HepG2 (cell line): ENCODE measurements around the gene GPR37L1. TPM values are rescaled to one million over a fixed set of nuclear protein-coding genes. Genes with fewer than 3 reads are reported as not detected.

Experiments used
- ATAC-seq: fragments of 200-7000 bp; cut with Tn5 transposase; 3 replicates; pipeline ENCODE4 v1.9.1; 2020; ENCODE audit warnings: mild to moderate bottlenecking, moderate library complexity
- BruUV-seq: library from RNA; stranded (reverse); fragments of 400-500 nt; replicated peaks from 2 replicates; lab custom pipeline; 2021; lab: Mats Ljungman, UMichigan
- CTCF ChIA-PET: fragments of 300-600 bp; formaldehyde crosslinking; extraction: SDS; loops from one replicate; lab custom pipeline; 2021; ENCODE audit warnings: low total read pairs, inconsistent platforms, low intra/inter-chr PET ratio; lab: Yijun Ruan, JAX
- POLR2A ChIA-PET: fragments of 350-600 bp; sonication (Branson Sonifier 250); formaldehyde crosslinking; loops from one replicate; lab custom pipeline; 2020; ENCODE audit warnings: antibody characterized with exemption, inconsistent platforms; lab: Yijun Ruan, JAX
- DNase-seq: peaks from one replicate; pipeline ENCODE4 v3.0.0-alpha.2; 2015; ENCODE audit warnings: low spot score
- FAIRE-seq: peaks from 3 replicates; lab custom pipeline; 2011; peaks lifted over from hg19 to GRCh38; lab: Jason Lieb, UNC
- H2AFZ ChIP-seq: one replicate; pipeline ENCODE4 v1.6.1; 2011; ENCODE audit warnings: low read length, inconsistent platforms
- H3K27ac ChIP-seq: fragments of 300-600 bp; 3 replicates; pipeline ENCODE4 v1.8.0; 2011; ENCODE audit warnings: mixed run types, mild to moderate bottlenecking, mixed read lengths, low read length, inconsistent platforms; ENCODE audit not compliant: insufficient read depth; ENCODE audit errors: extremely low read length
- H3K27me3 ChIP-seq, 2 experiments: fragments of 200-600 bp in 1 of 2; 2 replicates in 1 of 2; 3 replicates in 1 of 2; pipeline versions ENCODE4 v1.6.0 to v1.8.0; 2011; ENCODE audit warnings: low read length in 2 of 2, mild to moderate bottlenecking in 2 of 2, moderate library complexity in 2 of 2, inconsistent platforms in 1 of 2; ENCODE audit not compliant: insufficient read depth in 2 of 2, control insufficient read depth in 1 of 2
- H3K36me3 ChIP-seq, 2 experiments: fragments of 200-600 bp in 1 of 2; replicated peaks in 1 of 2; 2 replicates in 1 of 2; 3 replicates in 1 of 2; pipeline versions ENCODE4 v1.5.1 to v1.8.0; 2011; ENCODE audit warnings: low read length in 2 of 2, inconsistent platforms in 1 of 2; ENCODE audit not compliant: insufficient read depth in 2 of 2, control insufficient read depth in 1 of 2
- H3K4me1 ChIP-seq: 2 replicates; pipeline ENCODE4 v1.5.1; 2012; ENCODE audit warnings: low read length, inconsistent platforms; ENCODE audit not compliant: insufficient read depth
- H3K4me2 ChIP-seq: 2 replicates; pipeline ENCODE4 v1.6.0; 2011; ENCODE audit warnings: low read depth, low read length, inconsistent platforms
- H3K4me3 ChIP-seq, 3 experiments: fragments of 200-600 bp in 1 of 3; sonication (generic), shearing (Covaris generic) in 1 of 3; replicated peaks in 1 of 3; 2 replicates each; pipeline ENCODE4 v1.5.1; 2011 to 2016; ENCODE audit warnings: low read length in 3 of 3, inconsistent platforms in 2 of 3, low read depth in 2 of 3, mild to moderate bottlenecking in 2 of 3, control low read depth in 1 of 3, mixed read lengths in 1 of 3; ENCODE audit not compliant: insufficient read depth in 1 of 3
- H3K79me2 ChIP-seq: one replicate; pipeline ENCODE4 v1.6.1; 2011; ENCODE audit warnings: low read length, inconsistent platforms; ENCODE audit not compliant: insufficient read depth
- H3K9ac ChIP-seq: 2 replicates; pipeline ENCODE4 v1.6.0; 2011; ENCODE audit warnings: mild to moderate bottlenecking, low read depth, low read length, inconsistent platforms; ENCODE audit not compliant: insufficient read depth
- H3K9me3 ChIP-seq: 2 replicates; pipeline ENCODE4 v1.5.1; 2012; ENCODE audit warnings: mild to moderate bottlenecking, low read length
- H4K20me1 ChIP-seq: 2 replicates; pipeline ENCODE4 v1.6.0; 2011; ENCODE audit warnings: inconsistent platforms, mild to moderate bottlenecking, low read length, moderate library complexity; ENCODE audit not compliant: insufficient read depth
- MLLT10 ChIP-seq: sonication (generic); formaldehyde crosslinking; IDR thresholded peaks from 2 replicates; pipeline ENCODE4 v1.4.0; 2020; ENCODE audit warnings: missing genetic modification reagents
- SIN3A ChIP-seq: IDR thresholded peaks from 2 replicates; pipeline ENCODE4 v1.6.1; 2011; ENCODE audit warnings: low read depth, mild to moderate bottlenecking, control low read depth, low read length, borderline replicate concordance
- WGBS: methylation state at CpG from one replicate; pipeline ENCODE4 v1.1.6; 2017; ENCODE audit warnings: low lambda C conversion rate; 5-methylcytosine and 5-hydroxymethylcytosine counted together
- in situ Hi-C: cut with HindIII; loops from 2 replicates; pipeline ENCODE4 v1.10.0; 2017; ENCODE audit warnings: low pct_unique_long_range_greater_than_20kb; ENCODE audit not compliant: extremely low pct_ligation_motif_present
- intact Hi-C: fragments of 100-400 bp; cut with micrococcal nuclease; formaldehyde crosslinking; loops from one replicate; pipeline ENCODE4 v1.10.0; 2022; ENCODE audit not compliant: unreplicated experiment
- polyA plus RNA-seq, 8 experiments: library from polyadenylated mRNA; depleted of rRNA in 3 of 8; stranded (reverse) in 7 of 8; unstranded in 1 of 8; fragments of >200 nt; fragmentation: Illumina TruSeq in 4 of 8; extraction: Trizol in 4 of 8; gene quantifications; 2 replicates each; pipeline versions ENCODE4 v1.2.1 to v1.2.3, GENCODE V29; 2011 to 2016; ENCODE audit warnings: low read depth in 4 of 8, missing spikeins in 1 of 8, mixed read lengths in 1 of 8; ENCODE audit not compliant: insufficient read depth in 1 of 8
- total RNA-seq, 5 experiments: library from RNA; depleted of rRNA; stranded (reverse); fragments of >200 nt; fragmentation: Illumina TruSeq; extraction: Trizol; gene quantifications; 2 replicates each; pipeline ENCODE4 v1.2.3, GENCODE V29; 2016; ENCODE audit warnings: low read depth in 1 of 5
- TF ChIP-seq, protein P1 (sequence below): sonication (generic); formaldehyde crosslinking; IDR thresholded peaks from 2 replicates; pipeline ENCODE4 v1.5.0; 2020; ENCODE audit warnings: mild to moderate bottlenecking, missing genetic modification reagents, moderate library complexity
- TF ChIP-seq, protein P2 (sequence below): sonication (generic); formaldehyde crosslinking; IDR thresholded peaks from 2 replicates; pipeline ENCODE4 v1.4.0; 2020; ENCODE audit warnings: missing genetic modification reagents, borderline replicate concordance

GPR37L1 gene
- total and polyA plus RNA-seq, 2 of the 13 experiments (the other 11 are each of a cell fraction or from before 2014, with no cell fraction given), result 0.13 TPM; not detected in 1

DNA sequence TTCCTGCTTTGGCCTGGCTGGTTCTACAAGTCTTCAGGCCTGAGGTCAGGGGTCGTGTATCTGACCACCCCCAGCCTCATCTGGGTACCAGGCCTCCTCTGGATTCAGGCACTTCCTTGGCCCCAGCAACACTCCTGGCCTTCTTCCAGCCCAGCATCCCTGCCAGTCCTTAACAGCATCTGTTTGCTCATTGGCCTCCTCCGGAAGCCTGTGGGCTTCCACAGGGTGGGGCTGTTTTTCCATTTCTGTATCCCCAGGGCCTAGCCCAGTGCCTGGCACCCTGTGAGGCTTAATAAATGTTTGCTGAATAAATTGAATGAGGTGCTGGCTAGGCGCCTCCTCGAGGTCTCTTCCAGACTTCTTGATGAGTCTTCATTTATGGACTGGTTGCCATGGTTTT lies 21.5 kb upstream of the GPR37L1 start (continued):
- TF ChIP-seq, protein P1, sequence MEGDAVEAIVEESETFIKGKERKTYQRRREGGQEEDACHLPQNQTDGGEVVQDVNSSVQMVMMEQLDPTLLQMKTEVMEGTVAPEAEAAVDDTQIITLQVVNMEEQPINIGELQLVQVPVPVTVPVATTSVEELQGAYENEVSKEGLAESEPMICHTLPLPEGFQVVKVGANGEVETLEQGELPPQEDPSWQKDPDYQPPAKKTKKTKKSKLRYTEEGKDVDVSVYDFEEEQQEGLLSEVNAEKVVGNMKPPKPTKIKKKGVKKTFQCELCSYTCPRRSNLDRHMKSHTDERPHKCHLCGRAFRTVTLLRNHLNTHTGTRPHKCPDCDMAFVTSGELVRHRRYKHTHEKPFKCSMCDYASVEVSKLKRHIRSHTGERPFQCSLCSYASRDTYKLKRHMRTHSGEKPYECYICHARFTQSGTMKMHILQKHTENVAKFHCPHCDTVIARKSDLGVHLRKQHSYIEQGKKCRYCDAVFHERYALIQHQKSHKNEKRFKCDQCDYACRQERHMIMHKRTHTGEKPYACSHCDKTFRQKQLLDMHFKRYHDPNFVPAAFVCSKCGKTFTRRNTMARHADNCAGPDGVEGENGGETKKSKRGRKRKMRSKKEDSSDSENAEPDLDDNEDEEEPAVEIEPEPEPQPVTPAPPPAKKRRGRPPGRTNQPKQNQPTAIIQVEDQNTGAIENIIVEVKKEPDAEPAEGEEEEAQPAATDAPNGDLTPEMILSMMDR (CRISPR knock-in tag), result peak; percentile 33; the same call in 1 of the 2 replicates
- TF ChIP-seq, protein P2, sequence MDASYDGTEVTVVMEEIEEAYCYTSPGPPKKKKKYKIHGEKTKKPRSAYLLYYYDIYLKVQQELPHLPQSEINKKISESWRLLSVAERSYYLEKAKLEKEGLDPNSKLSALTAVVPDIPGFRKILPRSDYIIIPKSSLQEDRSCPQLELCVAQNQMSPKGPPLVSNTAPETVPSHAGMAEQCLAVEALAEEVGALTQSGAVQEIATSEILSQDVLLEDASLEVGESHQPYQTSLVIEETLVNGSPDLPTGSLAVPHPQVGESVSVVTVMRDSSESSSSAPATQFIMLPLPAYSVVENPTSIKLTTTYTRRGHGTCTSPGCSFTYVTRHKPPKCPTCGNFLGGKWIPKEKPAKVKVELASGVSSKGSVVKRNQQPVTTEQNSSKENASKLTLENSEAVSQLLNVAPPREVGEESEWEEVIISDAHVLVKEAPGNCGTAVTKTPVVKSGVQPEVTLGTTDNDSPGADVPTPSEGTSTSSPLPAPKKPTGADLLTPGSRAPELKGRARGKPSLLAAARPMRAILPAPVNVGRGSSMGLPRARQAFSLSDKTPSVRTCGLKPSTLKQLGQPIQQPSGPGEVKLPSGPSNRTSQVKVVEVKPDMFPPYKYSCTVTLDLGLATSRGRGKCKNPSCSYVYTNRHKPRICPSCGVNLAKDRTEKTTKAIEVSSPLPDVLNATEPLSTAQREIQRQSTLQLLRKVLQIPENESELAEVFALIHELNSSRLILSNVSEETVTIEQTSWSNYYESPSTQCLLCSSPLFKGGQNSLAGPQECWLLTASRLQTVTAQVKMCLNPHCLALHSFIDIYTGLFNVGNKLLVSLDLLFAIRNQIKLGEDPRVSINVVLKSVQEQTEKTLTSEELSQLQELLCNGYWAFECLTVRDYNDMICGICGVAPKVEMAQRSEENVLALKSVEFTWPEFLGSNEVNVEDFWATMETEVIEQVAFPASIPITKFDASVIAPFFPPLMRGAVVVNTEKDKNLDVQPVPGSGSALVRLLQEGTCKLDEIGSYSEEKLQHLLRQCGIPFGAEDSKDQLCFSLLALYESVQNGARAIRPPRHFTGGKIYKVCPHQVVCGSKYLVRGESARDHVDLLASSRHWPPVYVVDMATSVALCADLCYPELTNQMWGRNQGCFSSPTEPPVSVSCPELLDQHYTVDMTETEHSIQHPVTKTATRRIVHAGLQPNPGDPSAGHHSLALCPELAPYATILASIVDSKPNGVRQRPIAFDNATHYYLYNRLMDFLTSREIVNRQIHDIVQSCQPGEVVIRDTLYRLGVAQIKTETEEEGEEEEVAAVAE (CRISPR knock-in tag), result no peak

DNA sequence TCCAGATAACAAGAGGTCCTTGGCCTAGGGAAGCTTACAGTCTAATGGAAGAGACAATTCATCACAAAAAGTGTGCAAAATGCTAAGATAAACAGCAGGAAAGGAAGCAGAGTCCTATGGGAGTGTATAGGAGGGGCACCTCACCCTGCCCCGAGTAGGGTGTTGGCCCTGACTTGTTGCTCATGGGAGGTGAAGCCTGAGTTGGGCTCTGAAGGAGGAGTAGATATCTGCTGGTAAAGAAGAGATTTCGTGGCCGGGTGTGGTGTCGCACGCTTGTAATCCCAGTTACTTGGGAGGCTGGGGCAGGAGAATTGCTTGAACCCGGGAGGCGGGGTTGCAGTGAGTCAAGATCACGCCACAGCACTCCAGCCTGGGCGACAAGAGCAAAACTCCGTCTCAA lies 18.6 kb upstream of the GPR37L1 start:
- no peak overlapping the region for H3K9ac ChIP-seq
- no peak overlapping the region for H3K27ac ChIP-seq
- peaks cover 37% of the 10 kb centered on the region for H3K4me1 ChIP-seq
- FAIRE-seq, result no peak
- H3K79me2 ChIP-seq, result no peaks in the 10 kb centered on the region
- H4K20me1 ChIP-seq, result no peaks in the 10 kb centered on the region
- BruUV-seq, result no TSS peak
- in situ Hi-C loops, result no loop called here
- H3K4me3 ChIP-seq, result no peak overlapping the region
- POLR2A ChIA-PET, result no interaction called here
- TF ChIP-seq SIN3A (no peak), MLLT10 (CRISPR knock-in tag) (no peak)
- CTCF ChIA-PET, result no interaction called here
- no peak for DNase-seq
- H2AFZ ChIP-seq, result no peak overlapping the region
- WGBS, result 60% methylated on average over 10 of the region's 10 CpGs
- no peak overlapping the region for H3K4me2 ChIP-seq
- ATAC-seq, result no peak
- no peaks in the 10 kb centered on the region for H3K36me3 ChIP-seq
- H3K27me3 ChIP-seq, result peaks cover 3 to 5% of the 10 kb centered on the region in 2 experiments; a peak in 2 of 5 replicates
- no peaks in the 10 kb centered on the region for H3K9me3 ChIP-seq
- intact Hi-C loops, result no loop called here
